ENCODE results near the gene CTSE.

GRCh38 chr1:206022766-206023165 is 929 bp downstream of the CTSE start:
- no peak for TF ChIP-seq CTCF (conservative IDR thresholded peaks at IDR 0.05; ENCODE audit: low read depth in 2 of 2)
- no peak for TF ChIP-seq EZH2phosphoT487 (IDR thresholded peaks at IDR 0.05; ENCODE audit: unreplicated experiment)
- TF ChIP-seq EZH2 (IDR thresholded peaks at IDR 0.05; ENCODE audit: low read depth, unreplicated experiment), result no peak
